CD4-positive, alpha-beta memory T cell (primary cell): ENCODE data around the gene MARVELD1. TPM values are rescaled to one million over a fixed set of nuclear protein-coding genes. Genes with fewer than 3 reads are reported as not detected.

Experiments used
- CTCF ChIA-PET: fragments of 350-600 bp; sonication (Branson Sonifier 250); formaldehyde crosslinking; loops from one replicate; lab custom pipeline; 2021; ENCODE audit warnings: inconsistent platforms; ENCODE audit not compliant: partially characterized antibody; lab: Charles Lee
- POLR2A ChIA-PET: fragments of 350-600 bp; sonication (Branson Sonifier 250); formaldehyde crosslinking; loops from one replicate; lab custom pipeline; 2021; ENCODE audit not compliant: partially characterized antibody; lab: Charles Lee
- DNase-seq, 5 donors: peaks; one replicate each; pipeline versions ENCODE4 v3.0.0 to v3.0.0-alpha.2; 2020 to 2022; ENCODE audit warnings: mixed read lengths in 1 of 5
- H3K27ac ChIP-seq: one replicate; pipeline ENCODE4 v1.7.0; 2013; ENCODE audit warnings: low read depth, low read length
- H3K27me3 ChIP-seq: 2 replicates; pipeline ENCODE4 v1.7.0; 2013; ENCODE audit warnings: mild to moderate bottlenecking, low read length, moderate library complexity; ENCODE audit not compliant: insufficient read depth
- H3K36me3 ChIP-seq: 2 replicates; pipeline ENCODE4 v1.7.0; 2013; ENCODE audit warnings: mild to moderate bottlenecking, low read length, moderate library complexity; ENCODE audit not compliant: insufficient read depth
- H3K4me1 ChIP-seq: 2 replicates; pipeline ENCODE4 v1.7.0; 2013; ENCODE audit warnings: mild to moderate bottlenecking, low read length, moderate library complexity; ENCODE audit not compliant: insufficient read depth
- H3K4me3 ChIP-seq, 2 donors: one replicate each; pipeline ENCODE4 v1.7.0; 2013; ENCODE audit warnings: low read length in 2 of 2, mild to moderate bottlenecking in 1 of 2
- H3K9me3 ChIP-seq, 2 donors: one replicate each; pipeline ENCODE4 v1.7.0; 2013; ENCODE audit warnings: low read length in 2 of 2, control low read depth in 1 of 2; ENCODE audit not compliant: control insufficient read depth in 1 of 2
- H3K27ac Mint-ChIP-seq, 7 donors: one replicate each; pipeline ENCODE4 v1.8.0; 2020 to 2021; ENCODE audit warnings: mixed read lengths in 7 of 7, mild to moderate bottlenecking in 6 of 7, inconsistent platforms in 3 of 7, moderate library complexity in 3 of 7
- H3K27me3 Mint-ChIP-seq, 2 donors: one replicate each; pipeline ENCODE4 v1.8.0; 2020 to 2021; ENCODE audit warnings: mixed read lengths in 2 of 2
- H3K36me3 Mint-ChIP-seq, 2 donors: one replicate each; pipeline ENCODE4 v1.8.0; 2020 to 2021; ENCODE audit warnings: mixed read lengths in 2 of 2, inconsistent platforms in 1 of 2, mild to moderate bottlenecking in 1 of 2
- H3K4me1 Mint-ChIP-seq, 4 donors: one replicate each; pipeline ENCODE4 v1.8.0; 2020 to 2021; ENCODE audit warnings: mixed read lengths in 4 of 4, mild to moderate bottlenecking in 1 of 4
- H3K4me3 Mint-ChIP-seq, 8 donors: one replicate each; pipeline ENCODE4 v1.8.0; 2020 to 2021; ENCODE audit warnings: mixed read lengths in 8 of 8, mild to moderate bottlenecking in 7 of 8, moderate library complexity in 6 of 8, inconsistent platforms in 3 of 8
- H3K9me3 Mint-ChIP-seq, 8 donors: one replicate each; pipeline ENCODE4 v1.8.0; 2020 to 2021; ENCODE audit warnings: mixed read lengths in 8 of 8, mild to moderate bottlenecking in 5 of 8, inconsistent platforms in 3 of 8, moderate library complexity in 1 of 8
- intact Hi-C: fragments of 100-400 bp; cut with micrococcal nuclease; formaldehyde crosslinking; loops from one replicate; pipeline ENCODE4 v1.15.1; 2023
- polyA plus RNA-seq, 2 donors: library from polyadenylated mRNA; unstranded; fragments of 300-500 nt; fragmentation: Illumina TruSeq; gene quantifications; one replicate each; pipeline ENCODE4 v1.2.3, GENCODE V29; 2021
- total RNA-seq, 2 experiments: library from RNA; stranded (reverse); gene quantifications; one replicate each; pipeline ENCODE4 v1.2.3, GENCODE V29; 2021

Gene MARVELD1
- total and polyA plus RNA-seq, 4 experiments from 2014 or later: 0.22 to 2.1 (median 1.1) TPM

GRCh38 chr10:97731346-97732051 lies 18.0 kb downstream of the MARVELD1 start:
- H3K36me3 Mint-ChIP-seq: peaks cover 0 to 3% of the 10 kb centered on the region in 2 donors
- Histone ChIP-seq H3K4me1 (peaks cover 2% of the 10 kb centered on the region), H3K4me3 (no peak overlapping the region), H3K36me3 (no peaks in the 10 kb centered on the region), H3K27ac (no peak overlapping the region), H3K27me3 (no peaks in the 10 kb centered on the region), H3K9me3 (no peaks in the 10 kb centered on the region)
- H3K4me1 Mint-ChIP-seq: peaks cover 7 to 12% (median 11%) of the 10 kb centered on the region in 4 donors
- DNase-seq: peak; percentile 48 to 58 (median 55)
- no peaks in the 10 kb centered on the region for H3K9me3 Mint-ChIP-seq
- ChIA-PET CTCF (interaction anchor here (1.0 to 15.3 kb wide), 9 partner anchors 8 to 159 kb away, joined by 3 to 436 read pairs (median 10); partner anchors contain the start of genes ANKRD2, AVPI1 and MARVELD1), POLR2A (interaction anchor here (1.0 to 2.5 kb wide), 3 partner anchors 44 to 55 kb away, joined by 3 to 8 read pairs (median 3); partner anchors contain the start of gene AVPI1)
- intact Hi-C loops: loop anchor here (1.0 kb wide), 4 partner anchors 17 to 55 kb away; no protein-coding TSS in a partner anchor
- H3K27ac Mint-ChIP-seq: no peak overlapping the region
- peaks cover 4 to 7% of the 10 kb centered on the region in 2 donors for H3K27me3 Mint-ChIP-seq
- H3K4me3 Mint-ChIP-seq: peak overlapping the region in 1 of 8 donors; percentile 40

DNA sequence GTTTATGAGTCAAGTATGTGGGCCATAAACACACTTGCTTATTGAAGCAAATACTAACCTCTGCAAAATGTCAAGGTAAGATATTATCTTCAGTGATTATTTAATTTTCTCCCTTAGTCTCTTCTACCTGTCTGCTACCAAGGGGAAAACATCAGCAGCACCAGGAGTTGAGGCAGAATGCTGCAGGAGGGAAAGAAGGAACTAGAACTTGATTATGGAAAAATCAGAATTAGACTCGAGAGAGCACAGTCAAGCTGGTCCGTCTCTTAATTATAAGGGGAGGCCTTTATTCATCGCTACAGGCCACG lies 18.5 kb downstream of the MARVELD1 start:
- CTCF ChIA-PET: interaction anchor here (1.0 to 15.3 kb wide), 8 partner anchors 9 to 160 kb away, joined by 3 to 436 read pairs (median 14); partner anchors contain the start of genes ANKRD2, AVPI1 and MARVELD1
- Histone ChIP-seq H3K9me3 (no peaks in the 10 kb centered on the region), H3K27me3 (no peaks in the 10 kb centered on the region), H3K36me3 (no peaks in the 10 kb centered on the region), H3K4me3 (no peak overlapping the region), H3K4me1 (peaks cover 4% of the 10 kb centered on the region), H3K27ac (no peak overlapping the region)
- Mint-ChIP-seq H3K36me3 (peaks cover 0 to 8% of the 10 kb centered on the region in 2 donors), H3K27ac (no peak overlapping the region), H3K27me3 (peaks cover 4 to 7% of the 10 kb centered on the region in 2 donors), H3K4me3 (peak overlapping the region in 1 of 8 donors; percentile 40), H3K4me1 (peaks cover 11 to 17% (median 14%) of the 10 kb centered on the region in 4 donors), H3K9me3 (no peaks in the 10 kb centered on the region)
- intact Hi-C loops: no loop called here
- no peak for DNase-seq
- POLR2A ChIA-PET: interaction anchor here (1.0 to 2.5 kb wide), 3 partner anchors 45 to 54 kb away, joined by 3 to 8 read pairs (median 5); partner anchors contain the start of gene AVPI1

- no peak overlapping the region for H3K4me3 ChIP-seq
- peaks cover 4 to 7% of the 10 kb centered on the region in 2 donors for H3K27me3 Mint-ChIP-seq
- H3K36me3 Mint-ChIP-seq: peaks cover 0 to 17% of the 10 kb centered on the region in 2 donors
- POLR2A ChIA-PET: interaction anchor here (0.6 to 1.1 kb wide), 3 partner anchors 11 to 46 kb away, joined by 3 to 5 read pairs (median 3); partner anchors contain the start of gene AVPI1
- H3K4me3 Mint-ChIP-seq: no peak overlapping the region
- peaks cover 19 to 28% (median 23%) of the 10 kb centered on the region in 4 donors for H3K4me1 Mint-ChIP-seq
- no peak for DNase-seq
- no peak overlapping the region for H3K27ac ChIP-seq
- no peaks in the 10 kb centered on the region for H3K9me3 ChIP-seq
- H3K27me3 ChIP-seq: no peaks in the 10 kb centered on the region
- H3K27ac Mint-ChIP-seq: no peak overlapping the region
- CTCF ChIA-PET: interaction anchor here (0.7 to 15.3 kb wide), 11 partner anchors 11 to 59 kb away, joined by 3 to 436 read pairs (median 4); partner anchors contain the start of genes AVPI1 and MARVELD1
- peaks cover 11% of the 10 kb centered on the region for H3K4me1 ChIP-seq
- intact Hi-C loops: no loop called here
- no peaks in the 10 kb centered on the region for H3K36me3 ChIP-seq
- no peaks in the 10 kb centered on the region for H3K9me3 Mint-ChIP-seq
Observed at GRCh38 chr10:97733256-97733655, 19.7 kb downstream of the MARVELD1 start.

DNA sequence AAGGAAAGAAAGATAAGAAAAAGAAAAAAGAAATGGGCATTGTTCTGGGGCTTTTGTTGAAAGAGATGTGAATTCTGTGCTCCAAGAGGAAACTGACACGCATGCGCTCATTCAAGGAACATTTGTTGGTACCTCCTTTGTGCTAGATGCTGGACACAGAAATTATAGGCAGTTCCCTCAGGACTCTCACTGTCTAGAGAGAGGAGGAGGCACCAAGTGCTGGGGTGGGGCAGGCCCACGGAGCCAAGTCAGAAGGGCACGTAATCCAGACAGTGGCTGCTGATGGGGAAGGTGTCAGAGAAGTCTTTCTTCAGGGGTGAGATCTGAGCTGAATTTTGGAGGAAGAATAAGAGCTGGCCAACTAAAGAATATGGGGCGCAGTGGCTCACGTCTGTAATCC lies 20.5 kb downstream of the MARVELD1 start:
- no peaks in the 10 kb centered on the region for H3K9me3 ChIP-seq
- H3K27me3 ChIP-seq: no peaks in the 10 kb centered on the region
- H3K36me3 ChIP-seq: no peaks in the 10 kb centered on the region
- no peaks in the 10 kb centered on the region for H3K9me3 Mint-ChIP-seq
- peaks cover 0 to 17% of the 10 kb centered on the region in 2 donors for H3K36me3 Mint-ChIP-seq
- ChIA-PET CTCF (interaction anchor here (0.7 to 15.3 kb wide), 10 partner anchors 8 to 57 kb away, joined by 3 to 436 read pairs (median 5); partner anchors contain the start of genes AVPI1 and MARVELD1), POLR2A (interaction anchor here (0.6 kb wide), 2 partner anchors 10 to 47 kb away, joined by 3 read pairs; partner anchors contain the start of gene AVPI1)
- intact Hi-C loops: no loop called here
- H3K4me3 Mint-ChIP-seq: peak overlapping the region in 1 of 8 donors; percentile 22
- H3K4me1 ChIP-seq: peaks cover 18% of the 10 kb centered on the region
- DNase-seq: no peak
- H3K4me1 Mint-ChIP-seq: peaks cover 23 to 33% (median 27%) of the 10 kb centered on the region in 4 donors
- no peak overlapping the region for H3K4me3 ChIP-seq
- H3K27ac ChIP-seq: no peak overlapping the region
- peak overlapping the region in 3 of 7 donors; percentile 13 to 49 (median 31) for H3K27ac Mint-ChIP-seq
- peaks cover 4 to 5% of the 10 kb centered on the region in 2 donors for H3K27me3 Mint-ChIP-seq

GRCh38 chr10:97736403-97736901 lies 22.9 kb downstream of the MARVELD1 start:
- ChIA-PET CTCF (interaction anchor here (0.6 to 15.3 kb wide), 11 partner anchors 8 to 178 kb away, joined by 3 to 436 read pairs (median 3); partner anchors contain the start of genes AVPI1 and MARVELD1), POLR2A (interaction anchor here (0.5 to 2.3 kb wide), 21 partner anchors 9 to 1647 kb away, joined by 3 to 41 read pairs (median 4); partner anchors contain the start of genes AVPI1, GOLGA7B, MARVELD1 and PI4K2A)
- peak overlapping the region; percentile 94 to 99 (median 98) for H3K27ac Mint-ChIP-seq
- peaks cover 12 to 37% of the 10 kb centered on the region in 2 donors for H3K36me3 Mint-ChIP-seq
- H3K9me3 Mint-ChIP-seq: no peaks in the 10 kb centered on the region
- Histone ChIP-seq H3K4me3 (peak overlapping the region; percentile 86 to 87), H3K36me3 (peaks cover 8% of the 10 kb centered on the region), H3K9me3 (no peaks in the 10 kb centered on the region), H3K27me3 (no peaks in the 10 kb centered on the region), H3K4me1 (peaks cover 36% of the 10 kb centered on the region), H3K27ac (peak overlapping the region; percentile 92)
- DNase-seq: no peak
- intact Hi-C loops: loop anchor here (2.0 kb wide), 1 partner anchor 50 kb away; the partner anchor contains the start of gene AVPI1
- peak overlapping the region; percentile 96 to 99 (median 98) for H3K4me3 Mint-ChIP-seq
- H3K27me3 Mint-ChIP-seq: no peaks in the 10 kb centered on the region
- H3K4me1 Mint-ChIP-seq: peaks cover 37 to 55% (median 47%) of the 10 kb centered on the region in 4 donors

GRCh38 chr10:97736902-97737769 lies 23.6 kb downstream of the MARVELD1 start, which contains the start of gene ZFYVE27:
TSS of gene ZFYVE27 (plus strand) at chr10:97737128. CDS start at chr10:97738478, 1,350 bp downstream.
- peak within 1 kb of the TSS; percentile 86 to 87 for H3K4me3 ChIP-seq
- ChIA-PET POLR2A (interaction anchor here (0.5 to 2.3 kb wide), 21 partner anchors 9 to 1647 kb away, joined by 3 to 41 read pairs (median 4); partner anchors contain the start of genes AVPI1, GOLGA7B, MARVELD1 and PI4K2A), CTCF (interaction anchor here (1.0 to 15.3 kb wide), 10 partner anchors 7 to 178 kb away, joined by 3 to 436 read pairs (median 5); partner anchors contain the start of genes AVPI1 and MARVELD1)
- Mint-ChIP-seq H3K27ac (peak within 1 kb of the TSS; percentile 94 to 99 (median 98)), H3K9me3 (no peaks in the 10 kb centered on the region), H3K36me3 (peaks cover 13 to 40% of the 10 kb centered on the region in 2 donors), H3K27me3 (no peaks in the 10 kb centered on the region), H3K4me3 (peak within 1 kb of the TSS; percentile 96 to 99 (median 98)), H3K4me1 (peaks cover 38 to 61% (median 50%) of the 10 kb centered on the region in 4 donors)
- intact Hi-C loops: loop anchor here (1.0 to 2.0 kb wide), 3 partner anchors 23 to 132 kb away; partner anchors contain the start of gene AVPI1
- peak; percentile 93 to 94 (median 93) for DNase-seq
- H3K27me3 ChIP-seq: no peaks in the 10 kb centered on the region
- H3K4me1 ChIP-seq: peaks cover 41% of the 10 kb centered on the region
- peaks cover 8% of the 10 kb centered on the region for H3K36me3 ChIP-seq
- no peaks in the 10 kb centered on the region for H3K9me3 ChIP-seq
- peak within 1 kb of the TSS; percentile 92 for H3K27ac ChIP-seq
